Psoas muscle (tissue), 8 donors: Measurements from ENCODE around the gene SMIM33. TPM values are rescaled to one million over a fixed set of nuclear protein-coding genes. Genes with fewer than 3 reads are reported as not detected.

Experiments used
- ATAC-seq, 4 donors: fragments of 200-7000 bp; cut with Tn5 transposase; one replicate each; pipeline ENCODE4 v1.9.1; 2020; ENCODE audit warnings: moderate library complexity in 3 of 4, mild to moderate bottlenecking in 2 of 4
- DNase-seq, 2 donors: peaks; one replicate each; pipeline ENCODE4 v3.0.0-alpha.2; 2020
- H3K27ac ChIP-seq: fragments of 200-600 bp; one replicate; pipeline ENCODE4 v1.8.0; 2022
- H3K27me3 ChIP-seq, 3 donors: fragments of 200-600 bp in 1 of 3; one replicate each; pipeline versions ENCODE4 v1.6.1 to v1.8.0; 2013 to 2022; ENCODE audit warnings: low read length in 2 of 3, mild to moderate bottlenecking in 2 of 3, moderate library complexity in 1 of 3; ENCODE audit not compliant: insufficient read depth in 3 of 3
- H3K36me3 ChIP-seq, 2 donors: fragments of 200-600 bp in 1 of 2; one replicate each; pipeline versions ENCODE4 v1.6.1 to v1.8.0; 2013 to 2022; ENCODE audit warnings: low read depth in 1 of 2, mild to moderate bottlenecking in 1 of 2, moderate library complexity in 1 of 2; ENCODE audit not compliant: insufficient read depth in 1 of 2
- H3K4me1 ChIP-seq: fragments of 200-600 bp; one replicate; pipeline ENCODE4 v1.8.0; 2022
- H3K4me3 ChIP-seq: fragments of 200-600 bp; one replicate; pipeline ENCODE4 v1.8.0; 2022; ENCODE audit warnings: mild to moderate bottlenecking
- H3K9me3 ChIP-seq: fragments of 200-600 bp; one replicate; pipeline ENCODE4 v1.8.0; 2022
- CTCF ChIP-seq: fragments of 200-600 bp; IDR thresholded peaks from one replicate; pipeline ENCODE4 v1.8.0; 2022; ENCODE audit warnings: antibody characterized with exemption
- WGBS, 3 donors: extraction: QIAGEN DNeasy Blood & Tissue Kit; methylation state at CpG; one replicate each; pipeline versions ENCODE4 v1.1.6 to v1.1.7; 2013; 5-methylcytosine and 5-hydroxymethylcytosine counted together
- intact Hi-C, 2 donors: fragments of 100-400 bp; cut with DNase I; formaldehyde crosslinking; loops; one replicate each; pipeline versions ENCODE4 v1.11.0 to v1.14.2; 2022
- long read RNA-seq, 2 donors: library from polyadenylated mRNA; unstranded; transcript quantifications; one replicate each; pipeline ENCODE4 v2.0.0, GENCODE V29; 2021
- polyA plus RNA-seq, 3 donors: library from polyadenylated mRNA; stranded (reverse); fragments of 200-250 nt; gene quantifications; one replicate each; pipeline ENCODE4 v1.2.3, GENCODE V29; 2013
- total RNA-seq, 4 donors: library from RNA; stranded (reverse); fragmentation: NEBNext Ultra II Directional in 2 of 4; extraction: Animal tissue kit (Norgen Biotek cat#: 25700) in 2 of 4; gene quantifications; one replicate each; pipeline versions ENCODE4 v1.2.1 to v1.2.4, GENCODE V29; 2021 to 2023
- donor health status: healthy with polysubstance abuse.
- donor health status: DM: no; HTN: no; CAD: no; lungs with moderate emphysema.
- donor health status: Bipolar disorder and iron deficiency.
- donor health status: healthy.
- donor health status: DM: yes; HTN: yes; CAD: no.
- donor health status: DM: no; HTN: no; CAD: no.
- donor health status: DM: no; HTN: no; CAD: no.
- donor health status: DM: yes; HTN: yes; CAD: no.

SMIM33 gene
- total RNA-seq (not detected), polyA plus RNA-seq (not detected)
- long read RNA-seq, donor 1 = 0 reads
- long read RNA-seq, donor 2 = 0 reads

DNA sequence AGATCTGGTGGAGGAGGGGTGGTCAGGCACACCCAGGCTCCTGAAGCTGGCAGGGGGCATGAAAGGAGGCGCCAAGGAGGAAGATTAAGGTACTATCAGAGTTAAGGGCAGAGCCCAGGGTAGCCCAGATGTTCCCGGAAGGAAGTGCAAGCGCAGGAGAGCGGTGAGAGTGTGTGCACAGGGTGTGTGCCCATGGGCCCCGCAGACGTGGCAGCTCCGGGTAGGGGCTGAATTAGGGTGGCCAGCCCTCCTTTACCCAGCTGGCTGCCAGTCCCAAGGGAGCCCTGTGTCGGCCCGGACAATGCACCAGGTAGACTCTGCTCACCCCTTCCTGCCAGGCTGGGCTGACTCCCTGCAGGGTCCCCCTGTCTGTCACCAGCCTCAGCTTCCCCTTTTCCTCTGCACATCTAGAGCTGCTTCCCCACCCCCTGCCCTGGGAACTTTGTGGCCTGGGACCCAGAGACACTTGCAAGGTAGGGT, at the start of gene SMIM33:
TSS of gene SMIM33 (plus strand) at position 184 of the 480 bp plus-strand sequence. CDS start at position 302, 118 bp downstream.
- no peak for ATAC-seq
- no peak within 1 kb of the TSS for H3K4me3 ChIP-seq
- intact Hi-C loops = no loop called here
- DNase-seq = no peak
- H3K36me3 ChIP-seq = peaks cover 0 to 1% of the 10 kb centered on the region in 2 donors
- H3K27me3 ChIP-seq = no peaks in the 10 kb centered on the region
- WGBS, 3 donors = 71 to 87% (median 73%) methylated on average over 8 to 9 of the region's 9 CpGs
- no peak for TF ChIP-seq CTCF
- H3K9me3 ChIP-seq = no peaks in the 10 kb centered on the region
- peaks cover 11% of the 10 kb centered on the region for H3K4me1 ChIP-seq
- no peak within 1 kb of the TSS for H3K27ac ChIP-seq

- Histone ChIP-seq H3K4me3 (no peak overlapping the region), H3K36me3 (peaks cover 0 to 49% of the 10 kb centered on the region in 2 donors), H3K27ac (no peak overlapping the region), H3K4me1 (peaks cover 38% of the 10 kb centered on the region), H3K9me3 (no peaks in the 10 kb centered on the region), H3K27me3 (no peaks in the 10 kb centered on the region)
- TF ChIP-seq CTCF = peak; percentile 83
- intact Hi-C loops = loop anchor here (1.0 to 5.0 kb wide), 3 partner anchors 92 to 140 kb away; partner anchors contain the start of gene UBE2D2 (in 1 of the 2)
- WGBS, 3 donors = 31 to 44% (median 44%) methylated on average over 4 to 5 of the region's 5 CpGs
- ATAC-seq (peak; percentile 55 to 65 (median 62)), DNase-seq (no peak)
Measured at GRCh38 chr5:139422307-139422893, 48.4 kb upstream of the SMIM33 start.

GRCh38 chr5:139425497-139425896, 45.3 kb upstream of the SMIM33 start:
- ATAC-seq (peak in 3 of 4 donors; percentile 26 to 72 (median 62)), DNase-seq (no peak)
- 32 to 53% (median 34%) methylated on average over 5 of the region's 5 CpGs for WGBS, 3 donors
- TF ChIP-seq CTCF = no peak
- Histone ChIP-seq H3K4me1 (peaks cover 13% of the 10 kb centered on the region), H3K27ac (peak overlapping the region; percentile 63), H3K27me3 (no peaks in the 10 kb centered on the region), H3K36me3 (peaks cover 4 to 77% of the 10 kb centered on the region in 2 donors), H3K9me3 (no peaks in the 10 kb centered on the region), H3K4me3 (no peak overlapping the region)
- intact Hi-C loops = no loop called here

- 46 to 72% (median 52%) methylated on average over 8 of the region's 8 CpGs for WGBS, 3 donors
- no peak for TF ChIP-seq CTCF
- H3K27me3 ChIP-seq = no peaks in the 10 kb centered on the region
- DNase-seq (no peak), ATAC-seq (peak; percentile 35 to 54 (median 46))
- H3K36me3 ChIP-seq = peaks cover 4 to 82% of the 10 kb centered on the region in 2 donors
- no peaks in the 10 kb centered on the region for H3K9me3 ChIP-seq
- H3K4me3 ChIP-seq = no peak overlapping the region
- peaks cover 13% of the 10 kb centered on the region for H3K4me1 ChIP-seq
- intact Hi-C loops = no loop called here
- H3K27ac ChIP-seq = peak overlapping the region; percentile 63
Measured at GRCh38 chr5:139426203-139426885, 44.5 kb upstream of the SMIM33 start.
